ENCODE data around the gene LRP8.

- no peak for TF ChIP-seq CTCF (IDR thresholded peaks at IDR 0.05 in 4 of 5, conservative IDR thresholded peaks at IDR 0.05 in 1 of 5)
- TF ChIP-seq POLR2A (IDR thresholded peaks at IDR 0.05): no peak
These were observed 71.1 kb downstream of the LRP8 start for GRCh38 chr1:53256511-53257453.
